Cardiac fibroblast (primary cell): Measurements from ENCODE around the gene ZNF385B.

ENCODE experiments used
- DNase-seq, 2 donors: peaks; one replicate each; pipeline versions ENCODE4 v3.0.0 to v3.0.0-alpha.2; 2010; ENCODE audit warnings: low read depth in 2 of 2
- H3K4me3 ChIP-seq, 2 donors: replicated peaks in 1 of 2; 1 replicate in 1 of 2; 2 replicates in 1 of 2; pipeline ENCODE4 v1.5.1; 2011; ENCODE audit warnings: low read depth in 2 of 2, low read length in 2 of 2, mild to moderate bottlenecking in 2 of 2, moderate library complexity in 1 of 2
- TF ChIP-seq, protein P1 (sequence below): IDR thresholded peaks from one replicate; pipeline ENCODE4 v1.5.1; 2011; ENCODE audit warnings: low read depth, mild to moderate bottlenecking, low read length, inconsistent platforms

Gene ZNF385B

DNA sequence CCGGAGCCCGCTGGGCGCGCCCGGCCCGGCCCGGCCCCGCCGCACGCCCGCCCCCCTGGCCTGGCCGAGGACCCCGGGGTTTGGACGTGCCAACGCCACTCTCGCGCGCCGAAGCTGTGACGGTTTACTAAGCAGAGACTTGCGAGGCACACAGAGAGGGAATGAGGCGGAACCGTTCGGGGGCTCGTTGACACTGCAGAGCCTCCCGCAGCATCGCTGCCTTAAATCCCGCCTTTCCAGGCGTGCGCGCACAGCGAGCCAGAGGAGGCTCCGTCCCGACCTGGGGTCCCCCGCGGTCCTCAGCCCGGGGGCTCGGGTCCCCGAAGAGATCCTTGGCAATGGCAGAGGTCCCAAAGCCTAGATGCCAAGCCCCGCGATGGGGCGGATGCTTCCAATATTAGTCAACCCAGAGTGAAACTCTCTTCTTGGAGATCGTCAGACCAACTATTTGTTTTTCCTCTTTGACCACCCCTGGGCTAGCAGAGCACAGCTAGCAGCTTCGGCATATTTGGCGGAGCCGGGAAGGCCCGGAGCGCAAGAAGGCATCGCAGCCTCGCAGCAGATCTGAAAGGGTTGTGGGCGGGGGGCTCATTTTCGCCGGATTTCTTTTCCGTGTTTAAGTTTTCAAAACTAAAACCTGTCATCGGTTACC is at the start of gene ZNF385B:
TSS of gene ZNF385B (minus strand) at position 197 of the 652 bp plus-strand sequence.
- peak; percentile 17 to 21 for DNase-seq
- TF ChIP-seq, protein P1, sequence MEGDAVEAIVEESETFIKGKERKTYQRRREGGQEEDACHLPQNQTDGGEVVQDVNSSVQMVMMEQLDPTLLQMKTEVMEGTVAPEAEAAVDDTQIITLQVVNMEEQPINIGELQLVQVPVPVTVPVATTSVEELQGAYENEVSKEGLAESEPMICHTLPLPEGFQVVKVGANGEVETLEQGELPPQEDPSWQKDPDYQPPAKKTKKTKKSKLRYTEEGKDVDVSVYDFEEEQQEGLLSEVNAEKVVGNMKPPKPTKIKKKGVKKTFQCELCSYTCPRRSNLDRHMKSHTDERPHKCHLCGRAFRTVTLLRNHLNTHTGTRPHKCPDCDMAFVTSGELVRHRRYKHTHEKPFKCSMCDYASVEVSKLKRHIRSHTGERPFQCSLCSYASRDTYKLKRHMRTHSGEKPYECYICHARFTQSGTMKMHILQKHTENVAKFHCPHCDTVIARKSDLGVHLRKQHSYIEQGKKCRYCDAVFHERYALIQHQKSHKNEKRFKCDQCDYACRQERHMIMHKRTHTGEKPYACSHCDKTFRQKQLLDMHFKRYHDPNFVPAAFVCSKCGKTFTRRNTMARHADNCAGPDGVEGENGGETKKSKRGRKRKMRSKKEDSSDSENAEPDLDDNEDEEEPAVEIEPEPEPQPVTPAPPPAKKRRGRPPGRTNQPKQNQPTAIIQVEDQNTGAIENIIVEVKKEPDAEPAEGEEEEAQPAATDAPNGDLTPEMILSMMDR, result no peak
- H3K4me3 ChIP-seq, result peak within 1 kb of the TSS; percentile 46 to 54

DNA sequence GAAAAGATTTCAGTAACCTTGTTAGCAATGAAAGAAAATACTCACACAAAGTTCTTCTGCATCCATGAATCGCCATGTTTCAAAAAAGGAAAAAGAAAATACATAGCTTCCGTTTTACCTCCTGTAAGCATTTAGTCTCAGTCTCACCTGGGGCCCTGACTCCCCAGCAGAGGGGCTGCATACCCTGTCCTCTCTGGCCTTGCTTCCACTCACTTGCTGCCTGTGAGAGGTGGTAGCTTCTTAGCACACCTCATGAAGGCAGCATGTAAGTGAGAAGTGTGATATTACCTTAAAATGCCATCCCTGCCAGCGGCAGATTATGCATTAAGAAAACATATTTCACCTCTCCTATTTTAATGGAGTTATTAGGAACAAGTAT is 49.3 kb upstream of the ZNF385B start:
- H3K4me3 ChIP-seq, result no peak overlapping the region
- no peak for DNase-seq
- TF ChIP-seq, protein P1, result no peak

DNA sequence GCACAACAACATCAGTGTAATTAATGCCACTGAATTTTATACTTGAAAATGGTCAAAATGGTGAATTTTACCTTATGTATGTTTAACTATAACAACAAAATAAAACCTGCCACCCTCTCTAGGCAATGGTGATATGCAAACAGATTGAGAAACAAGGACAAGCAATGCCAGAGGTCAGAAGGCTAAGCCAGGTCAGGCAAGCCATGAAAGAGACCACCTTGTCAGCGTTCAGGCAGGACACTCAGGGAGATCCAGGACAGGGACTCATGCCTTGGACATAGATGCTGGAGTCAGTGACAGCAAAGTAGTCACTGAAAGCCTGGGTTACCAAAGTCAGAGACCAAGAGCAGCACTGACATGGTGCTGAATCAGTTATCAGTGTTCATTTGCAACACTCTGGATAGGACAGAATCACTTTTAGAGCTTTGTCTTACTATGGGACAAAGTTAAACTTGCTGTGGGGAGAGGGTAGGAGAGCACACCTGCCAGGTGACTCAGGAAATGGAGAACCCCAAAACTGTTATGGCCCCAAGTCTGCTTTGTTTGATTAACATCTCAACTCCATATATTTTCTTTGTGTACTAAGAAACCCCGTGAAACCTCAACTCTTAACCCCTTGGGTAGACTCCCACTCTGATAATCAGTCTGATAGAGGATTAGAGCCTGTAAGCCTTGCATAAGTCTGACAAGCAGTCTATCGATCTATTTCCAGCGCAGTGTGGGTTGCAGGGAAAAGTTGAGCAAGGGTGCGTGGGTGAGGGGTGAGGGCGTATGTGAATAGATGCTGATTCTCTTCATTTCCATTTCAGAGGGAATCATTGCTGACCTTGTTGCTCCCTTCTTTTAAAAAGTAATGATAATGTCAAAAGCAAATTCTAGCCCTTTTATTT is 48.7 kb upstream of the ZNF385B start:
- no peak overlapping the region for H3K4me3 ChIP-seq
- TF ChIP-seq, protein P1, result no peak
- DNase-seq, result no peak

DNA sequence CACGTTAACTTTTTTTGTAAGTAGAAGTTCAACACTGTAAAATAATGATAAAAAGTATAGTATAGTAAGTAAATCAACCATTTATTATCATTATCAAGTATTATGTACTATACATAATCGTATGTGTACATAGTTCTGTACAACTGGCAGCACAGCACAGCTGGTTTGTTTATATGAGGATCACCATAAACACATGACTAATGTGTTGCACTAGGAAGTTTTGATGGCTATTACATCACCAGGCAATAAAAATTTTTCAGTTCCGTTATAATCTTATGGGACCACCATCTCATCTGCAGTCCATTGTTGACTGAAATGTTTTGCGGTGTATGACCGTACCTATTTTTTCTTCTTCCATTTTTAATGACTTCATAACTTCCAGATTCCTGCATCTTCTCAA is 39.2 kb upstream of the ZNF385B start:
- TF ChIP-seq, protein P1, result no peak
- DNase-seq, result no peak
- H3K4me3 ChIP-seq, result no peak overlapping the region

DNA sequence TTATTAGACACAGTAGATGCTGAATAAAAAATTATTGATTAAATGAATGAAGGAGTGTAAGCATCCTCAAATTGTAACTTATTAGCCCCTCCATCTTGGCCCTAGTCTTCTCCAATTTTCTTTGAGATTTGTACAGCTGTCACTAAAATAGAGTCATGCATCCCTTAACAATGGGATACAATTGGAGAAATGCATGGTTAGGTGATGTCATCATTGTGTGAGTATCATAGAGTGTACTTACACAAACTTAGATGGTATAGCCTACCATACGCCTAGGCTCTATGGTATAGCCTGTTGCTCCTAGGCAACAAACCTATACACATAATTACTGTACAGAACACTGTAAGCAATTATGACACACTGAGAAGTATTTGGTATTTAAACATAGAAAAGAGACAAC is 38.3 kb upstream of the ZNF385B start:
- H3K4me3 ChIP-seq, result no peak overlapping the region
- TF ChIP-seq, protein P1, result no peak
- DNase-seq, result no peak

DNA sequence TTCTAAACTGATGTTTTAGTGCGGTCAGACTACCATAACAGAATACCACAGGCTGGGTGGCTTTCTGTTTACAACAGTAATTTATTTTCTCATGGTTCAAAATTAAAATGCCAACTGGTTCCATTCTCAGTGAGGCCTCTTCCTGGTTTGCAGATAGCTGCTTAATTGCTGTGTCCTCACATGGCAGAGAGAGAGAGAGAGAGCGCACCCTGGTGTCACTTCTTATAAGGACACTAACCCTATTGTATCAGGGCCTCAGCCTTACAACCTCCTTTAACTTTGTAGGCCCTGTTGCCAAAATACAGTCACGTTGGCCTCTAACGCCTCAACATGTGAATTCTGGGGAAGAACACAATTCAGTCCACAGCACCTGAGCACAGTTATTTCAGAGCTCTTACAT is 37.5 kb upstream of the ZNF385B start:
- peak; percentile 34 to 42 for DNase-seq
- no peak overlapping the region for H3K4me3 ChIP-seq
- TF ChIP-seq, protein P1, result peak; percentile 30
